COLO668 (cell line): ENCODE data around the gene MARK1.

ENCODE experiments used
- DNase-seq: peaks from one replicate; lab custom pipeline; 2025; ENCODE audit not compliant: unreplicated experiment; lab: John Stamatoyannopoulos, UW

Gene MARK1

GRCh38 chr1:220687809-220688208, 159.9 kb downstream of the MARK1 start:
- no peak for DNase-seq

GRCh38 chr1:220689666-220690065, 161.7 kb downstream of the MARK1 start:
- no peak for DNase-seq

- DNase-seq: peak; percentile 90
Measured at GRCh38 chr1:220690140-220691052, 162.5 kb downstream of the MARK1 start, which contains the start of gene C1orf115. TSS of gene C1orf115 (plus strand) at chr1:220690363. CDS start at chr1:220690403, 40 bp downstream.

GRCh38 chr1:220691053-220691684, 163.2 kb downstream of the MARK1 start:
- DNase-seq: no peak

- DNase-seq: no peak
Measured at GRCh38 chr1:220692436-220693228, 164.7 kb downstream of the MARK1 start.

GRCh38 chr1:220694866-220695382, 167.0 kb downstream of the MARK1 start:
- no peak for DNase-seq

- DNase-seq: no peak
Measured at GRCh38 chr1:220695426-220695825, 167.5 kb downstream of the MARK1 start.

GRCh38 chr1:220696226-220696862, 168.4 kb downstream of the MARK1 start:
- no peak for DNase-seq

- no peak for DNase-seq
Measured at GRCh38 chr1:220696863-220697231, 168.9 kb downstream of the MARK1 start.

- DNase-seq: no peak
Measured at GRCh38 chr1:220697326-220697725, 169.4 kb downstream of the MARK1 start.

GRCh38 chr1:220698607-220699016, 170.7 kb downstream of the MARK1 start:
- no peak for DNase-seq

- no peak for DNase-seq
Measured at GRCh38 chr1:220699044-220699443, 171.1 kb downstream of the MARK1 start.

GRCh38 chr1:220700556-220701179, 172.7 kb downstream of the MARK1 start:
- no peak for DNase-seq

- no peak for DNase-seq
Measured at GRCh38 chr1:220701974-220702373, 174.0 kb downstream of the MARK1 start.

- DNase-seq: no peak
Measured at GRCh38 chr1:220702733-220703270, 174.9 kb downstream of the MARK1 start.

- DNase-seq: no peak
Measured at GRCh38 chr1:220703305-220703704, 175.4 kb downstream of the MARK1 start.

GRCh38 chr1:220705782-220706181, 177.8 kb downstream of the MARK1 start:
- no peak for DNase-seq

GRCh38 chr1:220706480-220706879, 178.5 kb downstream of the MARK1 start:
- DNase-seq: no peak

- DNase-seq: no peak
Measured at GRCh38 chr1:220707160-220707559, 179.2 kb downstream of the MARK1 start.

- peak; percentile 32 for DNase-seq
Measured at GRCh38 chr1:220708244-220708643, 180.3 kb downstream of the MARK1 start.
